ENCODE data around the gene CCDC177. TPM values are rescaled to one million over a fixed set of nuclear protein-coding genes. Genes with fewer than 3 reads are reported as not detected.

CCDC177 gene
- total and polyA plus RNA-seq, 2 experiments from 2014 or later: not detected

- no peak for DNase-seq (ENCODE audit: low read depth in 1 of 2, low spot score in 1 of 2)
- TF ChIP-seq CTCF (IDR thresholded peaks at IDR 0.05; ENCODE audit: low read depth, low read length): no peak
- Histone ChIP-seq H3K4me1 (ENCODE audit: low read depth) (no peaks in the 10 kb centered on the region), H3K4me3 (no peak overlapping the region), H3K27ac (no peak overlapping the region), H3K27me3 (peaks cover 2% of the 10 kb centered on the region), H3K9me3 (ENCODE audit: low read depth) (no peaks in the 10 kb centered on the region), H3K36me3 (no peaks in the 10 kb centered on the region)
Observed at GRCh38 chr14:69530095-69530494, 44.6 kb downstream of the CCDC177 start.

- Histone ChIP-seq H3K27ac (no peak overlapping the region), H3K27me3 (peaks cover 2% of the 10 kb centered on the region), H3K9me3 (ENCODE audit: low read depth) (no peaks in the 10 kb centered on the region), H3K4me1 (ENCODE audit: low read depth) (no peaks in the 10 kb centered on the region), H3K4me3 (no peak overlapping the region), H3K36me3 (no peaks in the 10 kb centered on the region)
- DNase-seq (ENCODE audit: low read depth in 1 of 2, low spot score in 1 of 2): no peak
- TF ChIP-seq CTCF (IDR thresholded peaks at IDR 0.05; ENCODE audit: low read depth, low read length): no peak
Observed at GRCh38 chr14:69529563-69529962, 45.1 kb downstream of the CCDC177 start.

GRCh38 chr14:69528930-69529329, 45.7 kb downstream of the CCDC177 start:
- H3K9me3 ChIP-seq (ENCODE audit: low read depth): no peaks in the 10 kb centered on the region
- TF ChIP-seq CTCF (IDR thresholded peaks at IDR 0.05; ENCODE audit: low read depth, low read length): no peak
- H3K4me3 ChIP-seq: no peak overlapping the region
- peaks cover 2% of the 10 kb centered on the region for H3K27me3 ChIP-seq
- H3K36me3 ChIP-seq: no peaks in the 10 kb centered on the region
- H3K4me1 ChIP-seq (ENCODE audit: low read depth): no peaks in the 10 kb centered on the region
- no peak for DNase-seq (ENCODE audit: low read depth in 1 of 2, low spot score in 1 of 2)
- no peak overlapping the region for H3K27ac ChIP-seq

- no peak overlapping the region for H3K27ac ChIP-seq
- H3K27me3 ChIP-seq: peaks cover 2% of the 10 kb centered on the region
- no peaks in the 10 kb centered on the region for H3K36me3 ChIP-seq
- no peak for TF ChIP-seq CTCF (IDR thresholded peaks at IDR 0.05; ENCODE audit: low read depth, low read length)
- no peak overlapping the region for H3K4me3 ChIP-seq
- no peaks in the 10 kb centered on the region for H3K4me1 ChIP-seq (ENCODE audit: low read depth)
- no peaks in the 10 kb centered on the region for H3K9me3 ChIP-seq (ENCODE audit: low read depth)
- DNase-seq (ENCODE audit: low read depth in 1 of 2, low spot score in 1 of 2): no peak
Observed at GRCh38 chr14:69528143-69528542, 46.5 kb downstream of the CCDC177 start.

- no peaks in the 10 kb centered on the region for H3K4me1 ChIP-seq (ENCODE audit: low read depth)
- H3K9me3 ChIP-seq (ENCODE audit: low read depth): no peaks in the 10 kb centered on the region
- DNase-seq (ENCODE audit: low read depth in 1 of 2, low spot score in 1 of 2): no peak
Observed at GRCh38 chr14:69527635-69528034, 47.0 kb downstream of the CCDC177 start.

More at GRCh38 chr14:69527635-69528034, 47.0 kb downstream of the CCDC177 start:
- TF ChIP-seq CTCF (IDR thresholded peaks at IDR 0.05; ENCODE audit: low read depth, low read length): no peak
- Histone ChIP-seq H3K27me3 (peaks cover 2% of the 10 kb centered on the region), H3K27ac (no peak overlapping the region), H3K36me3 (no peaks in the 10 kb centered on the region), H3K4me3 (no peak overlapping the region)
